H54 (cell line): ENCODE measurements around the gene IL10.

Experiments
- DNase-seq: peaks from one replicate; pipeline ENCODE4 v3.0.0; 2011; ENCODE audit warnings: low spot score, mixed read lengths; ENCODE audit not compliant: insufficient read length
- FAIRE-seq: peaks from 3 replicates; lab custom pipeline; 2011; peaks lifted over from hg19 to GRCh38; lab: Jason Lieb, UNC
- POLR2A ChIP-seq: IDR thresholded peaks from 2 replicates; pipeline ENCODE4 v1.6.1; 2011; ENCODE audit warnings: low read depth, mild to moderate bottlenecking, low read length

The IL10 gene

DNA sequence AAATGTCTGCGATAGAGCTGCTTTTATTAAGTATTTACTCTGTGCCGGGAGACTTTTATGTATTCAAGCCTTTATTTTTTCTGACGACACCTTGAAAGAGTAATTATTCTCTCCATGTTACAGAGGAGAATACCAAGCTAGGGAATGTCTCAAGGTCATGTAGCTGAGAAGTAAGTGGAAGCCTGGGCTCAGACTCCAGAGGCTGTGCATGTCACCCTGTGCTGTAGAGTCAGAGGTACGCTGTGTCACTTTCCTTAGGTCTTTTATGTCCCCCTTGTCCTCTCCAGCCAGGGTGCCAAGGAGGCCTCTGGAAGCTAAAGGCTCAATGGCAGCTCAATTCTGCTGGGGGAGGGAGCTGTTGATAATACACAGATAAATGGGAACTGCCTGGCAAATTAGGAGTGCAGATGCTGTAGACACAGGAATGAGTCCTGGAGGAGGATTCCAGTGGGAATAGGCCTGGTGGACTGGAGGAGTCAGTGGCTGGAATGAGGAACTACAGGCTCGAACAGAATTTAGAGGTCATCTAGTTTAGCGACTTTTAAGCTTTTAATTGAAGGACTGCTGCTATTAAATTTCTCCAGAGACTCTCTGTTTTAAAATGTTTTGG, 11.0 kb downstream of the IL10 start:
- DNase-seq, result no peak
- no peak for TF ChIP-seq POLR2A
- no peak for FAIRE-seq

DNA sequence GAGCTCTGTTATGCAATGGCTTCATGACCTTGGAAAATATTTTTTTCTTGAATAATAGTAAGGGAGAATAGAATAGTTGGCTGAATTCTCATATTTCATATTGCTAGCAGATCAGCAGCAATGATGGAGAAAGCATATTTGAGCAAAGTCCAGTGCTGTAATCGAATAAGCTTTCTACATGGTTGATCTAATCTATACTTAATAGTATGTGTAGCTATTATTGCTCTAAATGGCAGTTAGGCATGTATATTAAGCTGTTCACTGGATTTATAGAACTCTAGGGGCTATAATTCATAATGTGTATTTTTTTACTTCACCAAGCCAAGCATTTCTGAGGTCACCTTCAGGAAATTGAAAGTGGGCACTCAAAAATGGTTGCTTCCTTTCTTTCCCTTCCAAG, 11.7 kb downstream of the IL10 start:
- FAIRE-seq (no peak), DNase-seq (no peak)
- no peak for TF ChIP-seq POLR2A

GRCh38 chr1:206757524-206758266, 14.6 kb downstream of the IL10 start:
- no peak for DNase-seq
- TF ChIP-seq POLR2A, result no peak
- FAIRE-seq, result no peak

- FAIRE-seq (no peak), DNase-seq (no peak)
- no peak for TF ChIP-seq POLR2A
Measured at GRCh38 chr1:206754011-206754410, 18.3 kb downstream of the IL10 start.

DNA sequence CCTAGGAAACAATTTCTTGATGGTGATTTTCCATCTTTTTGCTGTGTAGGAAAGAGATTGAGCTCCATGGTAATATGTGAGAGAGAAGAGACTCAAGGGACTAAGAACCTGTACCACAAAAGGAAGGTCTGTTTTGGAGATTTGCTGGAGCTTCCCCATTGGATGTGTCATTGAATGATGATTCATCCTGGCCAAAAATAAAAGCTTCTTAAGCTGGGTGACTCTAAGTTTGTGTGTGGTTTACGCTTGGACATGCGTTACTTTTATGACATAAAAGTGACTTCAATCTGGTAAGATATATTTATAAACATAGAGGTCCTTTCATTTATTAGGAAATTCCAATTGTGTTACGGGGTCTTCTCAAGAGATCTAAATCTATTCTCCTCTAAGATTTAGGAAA, 19.2 kb downstream of the IL10 start:
- FAIRE-seq (no peak), DNase-seq (no peak)
- TF ChIP-seq POLR2A, result no peak

DNA sequence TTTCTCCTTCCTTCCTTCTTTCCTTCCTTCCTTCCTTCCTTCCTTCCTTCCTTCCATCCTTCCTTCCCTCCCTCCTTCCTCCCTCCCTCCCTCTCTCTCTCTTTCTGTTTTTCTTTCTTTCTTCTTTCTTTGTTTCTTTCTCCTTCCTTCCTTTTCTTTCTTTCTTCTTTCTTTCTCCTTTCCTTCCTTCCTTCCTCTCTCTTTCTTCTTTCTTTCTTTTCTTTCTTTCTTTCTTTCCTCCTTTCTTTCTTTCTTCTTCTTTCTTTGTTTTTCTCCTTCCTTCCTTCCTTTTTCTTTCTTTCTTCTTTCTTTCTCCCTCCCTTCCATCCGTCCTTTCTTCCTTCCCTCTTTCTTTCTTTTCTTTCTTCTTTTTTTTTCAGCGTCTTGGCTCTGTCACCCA, 19.8 kb downstream of the IL10 start:
- no peak for FAIRE-seq

GRCh38 chr1:206751891-206752290, 20.4 kb downstream of the IL10 start:
- no peak for TF ChIP-seq POLR2A
- no peak for FAIRE-seq
- DNase-seq, result no peak

More for the DNA sequence above, 19.8 kb downstream of the IL10 start:
- no peak for TF ChIP-seq POLR2A
- no peak for DNase-seq

DNA sequence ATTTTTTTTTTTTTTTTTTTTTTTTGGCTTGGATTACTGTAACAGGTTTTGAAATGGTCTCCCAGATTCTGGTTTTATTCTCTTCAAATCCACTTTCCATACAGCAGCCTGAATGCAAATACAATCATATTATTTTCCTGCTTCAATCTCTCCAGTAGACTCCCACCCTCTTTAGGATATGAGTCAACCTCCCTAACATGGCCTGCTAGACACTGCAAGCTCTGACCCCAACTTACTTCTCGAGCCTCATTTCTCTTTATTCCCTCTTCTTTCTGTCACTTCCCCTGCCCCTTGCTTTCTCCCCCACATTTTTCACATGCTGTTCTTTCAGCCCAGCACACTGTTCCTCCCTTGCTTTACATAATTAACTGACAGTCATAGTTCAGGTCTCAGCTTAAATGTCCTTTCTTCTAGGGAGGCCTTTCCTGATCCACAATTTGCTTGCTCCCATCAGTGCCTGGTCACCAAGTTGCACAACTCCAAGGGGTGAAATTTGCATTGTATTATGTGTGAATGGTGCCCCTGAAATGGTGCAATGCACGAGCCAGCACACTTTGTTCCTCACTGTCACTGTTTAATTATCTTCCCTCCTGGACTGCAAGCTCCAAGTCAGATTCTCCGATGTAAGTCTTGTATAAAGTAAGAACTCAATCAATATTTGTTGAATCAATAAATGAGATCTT, 23.8 kb downstream of the IL10 start:
- no peak for TF ChIP-seq POLR2A
- DNase-seq (no peak), FAIRE-seq (no peak)

DNA sequence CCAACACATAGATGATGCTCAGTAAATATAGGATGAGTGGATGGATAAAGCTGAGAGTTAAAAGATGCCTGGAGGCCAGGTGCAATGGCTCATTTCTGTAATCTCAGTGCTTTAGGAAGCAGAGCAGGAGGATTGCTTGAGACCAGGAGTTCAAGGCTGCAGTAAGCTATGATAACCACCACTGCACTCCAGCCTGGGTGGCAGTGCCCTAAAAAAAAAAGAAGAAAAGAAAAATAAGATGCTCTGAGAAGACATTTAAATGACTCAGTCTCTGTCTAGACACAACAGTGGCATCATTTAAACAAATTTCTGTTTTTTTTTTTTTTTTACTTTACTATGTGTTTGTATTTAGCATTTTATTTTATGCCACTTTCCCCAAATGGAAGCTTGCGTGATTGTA, 27.0 kb downstream of the IL10 start:
- TF ChIP-seq POLR2A, result no peak
- FAIRE-seq, result no peak
- DNase-seq, result no peak

- no peak for TF ChIP-seq POLR2A
- FAIRE-seq (no peak), DNase-seq (no peak)
Measured at GRCh38 chr1:206744683-206745082, 27.6 kb downstream of the IL10 start.

DNA sequence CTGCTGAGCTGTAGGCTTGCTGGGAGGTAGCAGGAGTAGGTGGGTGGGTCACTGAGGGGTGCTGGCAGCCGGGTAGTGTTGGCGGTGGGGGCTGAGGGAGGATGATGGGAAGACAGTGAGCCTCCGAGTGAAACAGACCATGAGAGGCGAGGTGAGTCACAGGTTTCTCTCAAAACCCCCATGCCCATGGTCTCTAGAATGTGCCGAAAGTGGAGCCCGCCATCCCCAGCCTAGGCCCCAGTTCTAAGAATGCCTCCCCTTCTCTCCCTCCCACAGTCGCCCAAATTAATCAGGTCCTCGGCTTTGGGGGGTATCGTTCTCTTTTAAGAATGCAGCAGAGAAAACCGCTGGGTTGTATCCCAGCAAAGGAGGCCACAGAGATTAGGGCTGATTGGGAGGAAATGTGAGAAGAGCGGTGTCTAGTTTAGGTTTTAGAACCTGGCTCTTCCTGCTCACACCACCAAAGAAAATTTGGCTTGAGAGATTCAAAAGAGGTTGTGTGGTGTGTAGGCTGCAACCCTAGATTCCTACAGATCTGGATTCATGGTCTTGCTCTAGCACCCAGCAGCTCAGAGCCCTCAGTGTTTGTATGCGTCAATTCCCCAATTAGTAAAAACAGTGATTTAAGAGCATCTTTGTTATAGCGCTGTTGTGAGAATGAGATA, 29.4 kb downstream of the IL10 start:
- no peak for DNase-seq
- TF ChIP-seq POLR2A, result no peak
- no peak for FAIRE-seq

- no peak for FAIRE-seq
- no peak for DNase-seq
- TF ChIP-seq POLR2A, result no peak
Measured at GRCh38 chr1:206741142-206741701, 31.1 kb downstream of the IL10 start.

DNA sequence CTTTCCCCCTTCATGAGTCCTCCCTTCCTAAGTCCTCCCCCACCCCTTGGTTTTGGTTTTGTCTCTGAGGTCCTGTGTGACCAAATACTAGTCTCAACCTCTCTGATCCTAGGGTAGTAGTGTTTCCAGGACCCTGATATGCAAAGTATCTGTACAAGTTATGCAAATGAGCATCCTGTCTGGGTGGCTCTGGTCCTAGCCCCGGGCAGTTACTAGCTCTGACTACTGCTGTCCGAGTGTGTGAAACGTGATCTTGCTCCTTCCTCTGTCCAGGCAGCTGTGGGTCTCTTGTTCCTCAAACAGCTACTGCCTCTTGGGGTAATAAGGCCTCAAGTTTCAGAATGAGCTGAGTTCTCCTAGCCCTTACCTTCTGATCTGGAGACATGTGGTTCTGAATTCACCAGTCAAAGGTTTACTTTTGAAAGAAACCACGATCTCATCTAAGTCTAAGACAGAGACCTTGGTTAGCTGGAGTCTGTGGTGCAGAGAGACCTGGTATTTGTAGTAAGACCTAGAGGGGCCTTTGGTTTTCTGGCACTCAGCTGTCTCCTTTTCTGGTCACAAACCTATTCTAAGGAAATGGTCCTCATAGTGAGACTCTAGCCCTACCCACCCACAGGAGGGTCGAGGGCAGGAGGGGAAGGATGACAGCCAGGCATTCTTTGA, 32.8 kb downstream of the IL10 start:
- DNase-seq, result no peak
- TF ChIP-seq POLR2A, result no peak

More for the DNA sequence above, 32.8 kb downstream of the IL10 start:
- FAIRE-seq, result no peak
